B cell (primary cell): Measurements from ENCODE around the gene NHS. TPM values are rescaled to one million over a fixed set of nuclear protein-coding genes. Genes with fewer than 3 reads are reported as not detected.

Source experiments
- ATAC-seq: fragments of 200-7000 bp; cut with Tn5 transposase; one replicate; pipeline ENCODE4 v1.10.0; 2021; ENCODE audit warnings: low read depth, mild to moderate bottlenecking, moderate number of reproducible peaks, moderate library complexity
- CTCF ChIA-PET: fragments of 350-600 bp; sonication (Branson Sonifier 250); formaldehyde crosslinking; loops from one replicate; lab custom pipeline; 2021; ENCODE audit warnings: antibody characterized with exemption, inconsistent platforms; lab: Charles Lee
- POLR2A ChIA-PET: fragments of 350-600 bp; sonication (Branson Sonifier 250); formaldehyde crosslinking; loops from one replicate; lab custom pipeline; 2021; ENCODE audit warnings: antibody characterized with exemption; lab: Charles Lee
- DNase-seq: peaks from one replicate; pipeline ENCODE4 v3.0.0; 2013
- H2AFZ ChIP-seq: 2 replicates; pipeline ENCODE4 v1.6.1; 2012; ENCODE audit warnings: mild to moderate bottlenecking, low read depth, low read length; ENCODE audit not compliant: insufficient read depth, poor library complexity, severe bottlenecking
- H3K27ac ChIP-seq, 2 donors: 1 replicate in 1 of 2; 2 replicates in 1 of 2; pipeline ENCODE4 v1.5.1; 2012 to 2013; ENCODE audit warnings: low read length in 2 of 2, mild to moderate bottlenecking in 2 of 2, moderate library complexity in 1 of 2
- H3K27me3 ChIP-seq, 4 experiments: fragments of 200-600 bp in 1 of 4; sonication (generic) in 1 of 4; replicated peaks in 1 of 4; 1 replicate in 2 of 4; 2 replicates in 2 of 4; pipeline versions ENCODE4 v1.6.1 to v1.7.0; 2013 to 2016; ENCODE audit warnings: low read length in 3 of 4, mild to moderate bottlenecking in 2 of 4, mixed read lengths in 1 of 4, moderate library complexity in 1 of 4; ENCODE audit not compliant: insufficient read depth in 4 of 4, control insufficient read depth in 3 of 4; ENCODE audit errors: control extremely low read depth in 1 of 4
- H3K36me3 ChIP-seq, 2 experiments: replicated peaks in 1 of 2; 1 replicate in 1 of 2; 2 replicates in 1 of 2; pipeline versions ENCODE4 v1.6.1 to v1.7.1; 2013; ENCODE audit warnings: low read length in 1 of 2; ENCODE audit not compliant: insufficient read depth in 2 of 2, control insufficient read depth in 1 of 2; ENCODE audit errors: control extremely low read depth in 1 of 2, extremely low read depth in 1 of 2
- H3K4me1 ChIP-seq, 2 donors: fragments of 200-600 bp in 1 of 2; sonication (generic) in 1 of 2; 1 replicate in 1 of 2; 2 replicates in 1 of 2; pipeline versions ENCODE4 v1.5.1 to v1.6.1; 2013 to 2017; ENCODE audit warnings: low read length in 2 of 2; ENCODE audit not compliant: control insufficient read depth in 2 of 2, insufficient read depth in 2 of 2
- H3K4me2 ChIP-seq: replicated peaks from 2 replicates; pipeline ENCODE3; 2012; ENCODE audit warnings: mild to moderate bottlenecking, low read depth, low read length; ENCODE audit not compliant: poor library complexity, severe bottlenecking
- H3K4me3 ChIP-seq, 5 experiments: fragments of 200-600 bp in 1 of 5; sonication (generic) in 1 of 5; 1 replicate in 3 of 5; 2 replicates in 2 of 5; pipeline versions ENCODE4 v1.5.1 to v1.7.0; 2011 to 2016; ENCODE audit warnings: low read length in 4 of 5, mild to moderate bottlenecking in 4 of 5, low read depth in 2 of 5, control low read depth in 1 of 5, moderate library complexity in 1 of 5; ENCODE audit not compliant: insufficient read depth in 1 of 5; ENCODE audit errors: control extremely low read depth in 1 of 5, extremely low read depth in 1 of 5
- H3K79me2 ChIP-seq: fragments of 200-600 bp; sonication (generic); one replicate; pipeline ENCODE4 v1.6.0; 2016; ENCODE audit warnings: low read length; ENCODE audit not compliant: control insufficient read depth, insufficient read depth
- H3K9ac ChIP-seq: fragments of 200-600 bp; sonication (generic); 2 replicates; pipeline ENCODE4 v1.6.1; 2017; ENCODE audit warnings: mild to moderate bottlenecking, low read length, moderate library complexity
- H3K9me3 ChIP-seq, 3 donors: one replicate each; pipeline versions ENCODE4 v1.6.1 to v1.7.1; 2013; ENCODE audit warnings: low read length in 2 of 3; ENCODE audit not compliant: control insufficient read depth in 2 of 3, insufficient read depth in 1 of 3; ENCODE audit errors: control extremely low read depth in 1 of 3
- H4K20me1 ChIP-seq: 2 replicates; pipeline ENCODE4 v1.6.0; 2012; ENCODE audit warnings: mild to moderate bottlenecking, low read length; ENCODE audit not compliant: insufficient read depth, control insufficient read depth, poor library complexity, severe bottlenecking
- H3K27ac Mint-ChIP-seq: one replicate; pipeline ENCODE4 v1.8.0; 2021; ENCODE audit warnings: mixed read lengths
- H3K27me3 Mint-ChIP-seq: one replicate; pipeline ENCODE4 v1.8.0; 2021; ENCODE audit warnings: mixed read lengths
- H3K4me1 Mint-ChIP-seq: one replicate; pipeline ENCODE4 v1.8.0; 2021; ENCODE audit warnings: mixed read lengths
- H3K4me3 Mint-ChIP-seq: one replicate; pipeline ENCODE4 v1.8.0; 2021; ENCODE audit warnings: mixed read lengths
- H3K9me3 Mint-ChIP-seq: one replicate; pipeline ENCODE4 v1.8.0; 2022; ENCODE audit warnings: mixed read lengths; ENCODE audit not compliant: insufficient read depth
- CTCF ChIP-seq: fragments of 200-600 bp; IDR thresholded peaks from one replicate; pipeline ENCODE4 v1.8.0; 2022; ENCODE audit warnings: antibody characterized with exemption, mild to moderate bottlenecking
- EZH2 ChIP-seq: IDR thresholded peaks from 2 replicates; pipeline ENCODE4 v1.6.1; 2012; ENCODE audit warnings: borderline replicate concordance, low read depth, mild to moderate bottlenecking, moderate library complexity, low read length; ENCODE audit not compliant: insufficient read depth, poor library complexity, severe bottlenecking
- WGBS: methylation state at CpG from one replicate; pipeline ENCODE4 v1.1.5; 2013; ENCODE audit warnings: missing lambda C conversion rate; ENCODE audit not compliant: insufficient coverage; 5-methylcytosine and 5-hydroxymethylcytosine counted together
- intact Hi-C: fragments of 100-400 bp; cut with micrococcal nuclease; formaldehyde crosslinking; loops from one replicate; pipeline ENCODE4 v1.10.0; 2022
- polyA plus RNA-seq: library from polyadenylated mRNA; depleted of rRNA; stranded (reverse); fragments of >200 nt; gene quantifications from 2 replicates; pipeline ENCODE4 v1.2.3, GENCODE V29; 2012
- total RNA-seq, 2 donors: library from RNA; stranded (reverse); fragments of 120-200 nt in 1 of 2; gene quantifications; 1 replicate in 1 of 2; 2 replicates in 1 of 2; pipeline versions ENCODE4 v1.2.3 to v1.2.4, GENCODE V29; 2013 to 2022

Gene NHS
- total and polyA plus RNA-seq, 2 donors (not counting 1 experiment from before 2014, with no cell fraction given): not detected

- H2AFZ ChIP-seq: no peak overlapping the region
- Mint-ChIP-seq H3K4me1 (no peaks in the 10 kb centered on the region), H3K27me3 (no peaks in the 10 kb centered on the region), H3K4me3 (no peak overlapping the region), H3K27ac (no peak overlapping the region), H3K9me3 (no peaks in the 10 kb centered on the region)
- H4K20me1 ChIP-seq: no peaks in the 10 kb centered on the region
- intact Hi-C loops: no loop called here
- DNase-seq: no peak
- no peaks in the 10 kb centered on the region for H3K4me1 ChIP-seq
- no peak overlapping the region for H3K4me3 ChIP-seq
- ATAC-seq: no peak
- no peak for TF ChIP-seq EZH2
- no peak for TF ChIP-seq CTCF
- ChIA-PET CTCF (no interaction called here), POLR2A (no interaction called here)
- no CpG with 5 or more reads among the region's 2 CpGs for WGBS
- H3K36me3 ChIP-seq: no peaks in the 10 kb centered on the region
- H3K79me2 ChIP-seq: no peaks in the 10 kb centered on the region
- no peaks in the 10 kb centered on the region for H3K9me3 ChIP-seq
- no peak overlapping the region for H3K9ac ChIP-seq
- H3K4me2 ChIP-seq: no peak overlapping the region
- H3K27ac ChIP-seq: no peak overlapping the region
- no peaks in the 10 kb centered on the region for H3K27me3 ChIP-seq
Observed at GRCh38 chrX:17520016-17520615, 145.1 kb downstream of the NHS start.

- CTCF ChIA-PET: no interaction called here
- Histone ChIP-seq H3K9me3 (no peaks in the 10 kb centered on the region), H3K79me2 (no peaks in the 10 kb centered on the region), H3K4me2 (no peak overlapping the region), H3K4me1 (no peaks in the 10 kb centered on the region), H4K20me1 (no peaks in the 10 kb centered on the region), H3K27me3 (no peaks in the 10 kb centered on the region), H3K36me3 (no peaks in the 10 kb centered on the region), H3K27ac (no peak overlapping the region), H2AFZ (no peak overlapping the region), H3K4me3 (no peak overlapping the region), H3K9ac (no peak overlapping the region)
- intact Hi-C loops: no loop called here
- ATAC-seq (no peak), DNase-seq (no peak)
- Mint-ChIP-seq H3K4me1 (no peaks in the 10 kb centered on the region), H3K27ac (no peak overlapping the region), H3K27me3 (no peaks in the 10 kb centered on the region), H3K4me3 (no peak overlapping the region), H3K9me3 (no peaks in the 10 kb centered on the region)
- WGBS: 81% methylated on average over 2 of the region's 16 CpGs
- POLR2A ChIA-PET: no interaction called here
- TF ChIP-seq CTCF: no peak
- no peak for TF ChIP-seq EZH2
Observed at GRCh38 chrX:17521871-17522693, 147.1 kb downstream of the NHS start.
